Left renal pelvis (tissue), 4 donors: Measurements from ENCODE around the gene BCAR3. TPM values are rescaled to one million over a fixed set of nuclear protein-coding genes. Genes with fewer than 3 reads are reported as not detected.

ENCODE experiments used
- DNase-seq, 4 donors: peaks; one replicate each; pipeline ENCODE4 v3.0.0-alpha.2; 2013; ENCODE audit warnings: low read depth in 4 of 4, low spot score in 3 of 4
- polyA plus RNA-seq, 4 donors: library from polyadenylated mRNA; unstranded; fragments of 120-200 nt; gene quantifications; one replicate each; pipeline ENCODE4 v1.2.1, GENCODE V29; 2013; ENCODE audit not compliant: insufficient read length in 4 of 4

Gene BCAR3
- polyA plus RNA-seq, 4 donors = 10.5 to 30.3 (median 23.6) TPM

- DNase-seq = no peak
Measured at GRCh38 chr1:93619507-93620171, 62.0 kb downstream of the BCAR3 start.

- no peak for DNase-seq
Measured at GRCh38 chr1:93617670-93618499, 63.8 kb downstream of the BCAR3 start.

GRCh38 chr1:93616996-93617669 lies 64.5 kb downstream of the BCAR3 start:
- DNase-seq = no peak

- DNase-seq = no peak
Measured at GRCh38 chr1:93616221-93616995, 65.2 kb downstream of the BCAR3 start.

GRCh38 chr1:93615582-93616150 lies 66.0 kb downstream of the BCAR3 start:
- no peak for DNase-seq

GRCh38 chr1:93614986-93615581 lies 66.6 kb downstream of the BCAR3 start:
- DNase-seq = no peak

- no peak for DNase-seq
Measured at GRCh38 chr1:93614541-93614940, 67.1 kb downstream of the BCAR3 start.

GRCh38 chr1:93613898-93614297 lies 67.7 kb downstream of the BCAR3 start:
- no peak for DNase-seq

- DNase-seq = no peak
Measured at GRCh38 chr1:93612510-93612909, 69.1 kb downstream of the BCAR3 start.

- no peak for DNase-seq
Measured at GRCh38 chr1:93611668-93612067, 70.0 kb downstream of the BCAR3 start.

- DNase-seq = no peak
Measured at GRCh38 chr1:93609536-93609935, 72.1 kb downstream of the BCAR3 start.

GRCh38 chr1:93608187-93609109 lies 73.2 kb downstream of the BCAR3 start:
- DNase-seq = no peak

GRCh38 chr1:93607814-93608186 lies 73.8 kb downstream of the BCAR3 start:
- no peak for DNase-seq

GRCh38 chr1:93605812-93606512 lies 75.7 kb downstream of the BCAR3 start:
- no peak for DNase-seq

GRCh38 chr1:93605026-93605568 lies 76.5 kb downstream of the BCAR3 start:
- no peak for DNase-seq

GRCh38 chr1:93604411-93604810 lies 77.2 kb downstream of the BCAR3 start:
- DNase-seq = no peak

GRCh38 chr1:93603601-93604000 lies 78.0 kb downstream of the BCAR3 start:
- no peak for DNase-seq

GRCh38 chr1:93603106-93603505 lies 78.5 kb downstream of the BCAR3 start:
- no peak for DNase-seq
